RWPE2 (cell line): ENCODE results near the gene GLRA3.

Experiments used
- ATAC-seq: fragments of 200-7000 bp; cut with Tn5 transposase; 3 replicates; pipeline ENCODE4 v1.9.1; 2021; ENCODE audit warnings: low read depth
- DNase-seq: peaks from one replicate; pipeline ENCODE4 v3.0.0-alpha.2; 2020; ENCODE audit warnings: low spot score
- H3K27ac ChIP-seq: fragments of 450-650 bp; 2 replicates; pipeline ENCODE4 v1.5.1; 2017; ENCODE audit warnings: mild to moderate bottlenecking; ENCODE audit not compliant: poor library complexity, severe bottlenecking
- H3K27me3 ChIP-seq: fragments of 250-450 bp; sonication (Bioruptor Pico); 2 replicates; pipeline ENCODE4 v1.5.1; 2021; ENCODE audit warnings: mild to moderate bottlenecking, moderate library complexity; ENCODE audit not compliant: insufficient read depth, poor library complexity, severe bottlenecking
- H3K36me3 ChIP-seq: fragments of 250-450 bp; sonication (Bioruptor Pico); 2 replicates; pipeline ENCODE4 v1.5.1; 2020; ENCODE audit warnings: low read depth, mild to moderate bottlenecking, moderate library complexity
- H3K4me1 ChIP-seq: fragments of 250-450 bp; sonication (Bioruptor Pico); 2 replicates; pipeline ENCODE4 v1.5.1; 2021; ENCODE audit warnings: mild to moderate bottlenecking, moderate library complexity; ENCODE audit not compliant: insufficient read depth, poor library complexity, severe bottlenecking
- H3K4me3 ChIP-seq: fragments of 250-450 bp; sonication (Bioruptor Pico); 2 replicates; pipeline ENCODE4 v1.5.1; 2021; ENCODE audit warnings: mild to moderate bottlenecking, moderate library complexity; ENCODE audit not compliant: severe bottlenecking
- H3K9me3 ChIP-seq: fragments of 250-450 bp; sonication (Bioruptor Pico); 2 replicates; pipeline ENCODE4 v1.5.1; 2021; ENCODE audit warnings: mild to moderate bottlenecking, moderate library complexity; ENCODE audit not compliant: severe bottlenecking
- CTCF ChIP-seq: fragments of 450-650 bp; IDR thresholded peaks from one replicate; pipeline ENCODE4 v1.5.1; 2017; ENCODE audit warnings: mild to moderate bottlenecking, moderate library complexity; ENCODE audit not compliant: poor library complexity, severe bottlenecking

GLRA3 gene

GRCh38 chr4:174713821-174714220, 115.2 kb downstream of the GLRA3 start:
- Histone ChIP-seq H3K36me3 (no peaks in the 10 kb centered on the region), H3K27ac (no peak overlapping the region), H3K27me3 (no peaks in the 10 kb centered on the region), H3K9me3 (no peaks in the 10 kb centered on the region), H3K4me3 (no peak overlapping the region), H3K4me1 (no peaks in the 10 kb centered on the region)
- DNase-seq: no peak
- ATAC-seq: no peak
- TF ChIP-seq CTCF: no peak

GRCh38 chr4:174713181-174713580, 115.9 kb downstream of the GLRA3 start:
- no peak for TF ChIP-seq CTCF
- no peak overlapping the region for H3K27ac ChIP-seq
- H3K27me3 ChIP-seq: no peaks in the 10 kb centered on the region
- H3K9me3 ChIP-seq: no peaks in the 10 kb centered on the region
- ATAC-seq (no peak), DNase-seq (no peak)
- no peaks in the 10 kb centered on the region for H3K4me1 ChIP-seq
- H3K4me3 ChIP-seq: no peak overlapping the region
- H3K36me3 ChIP-seq: no peaks in the 10 kb centered on the region

- no peak for TF ChIP-seq CTCF
- ATAC-seq (no peak), DNase-seq (no peak)
- H3K4me1 ChIP-seq: no peaks in the 10 kb centered on the region
- no peaks in the 10 kb centered on the region for H3K27me3 ChIP-seq
- no peaks in the 10 kb centered on the region for H3K36me3 ChIP-seq
- no peaks in the 10 kb centered on the region for H3K9me3 ChIP-seq
- H3K27ac ChIP-seq: no peak overlapping the region
- H3K4me3 ChIP-seq: no peak overlapping the region
Measured at GRCh38 chr4:174709526-174709925, 119.5 kb downstream of the GLRA3 start.

- ATAC-seq: no peak
- no peaks in the 10 kb centered on the region for H3K36me3 ChIP-seq
- H3K9me3 ChIP-seq: no peaks in the 10 kb centered on the region
- DNase-seq: no peak
- H3K27me3 ChIP-seq: no peaks in the 10 kb centered on the region
- no peak overlapping the region for H3K27ac ChIP-seq
- no peaks in the 10 kb centered on the region for H3K4me1 ChIP-seq
- no peak for TF ChIP-seq CTCF
- no peak overlapping the region for H3K4me3 ChIP-seq
Measured at GRCh38 chr4:174708381-174708780, 120.7 kb downstream of the GLRA3 start.

- Histone ChIP-seq H3K27ac (no peak overlapping the region), H3K36me3 (no peaks in the 10 kb centered on the region), H3K4me1 (no peaks in the 10 kb centered on the region), H3K9me3 (no peaks in the 10 kb centered on the region), H3K27me3 (no peaks in the 10 kb centered on the region), H3K4me3 (no peak overlapping the region)
- no peak for ATAC-seq
- no peak for DNase-seq
- TF ChIP-seq CTCF: no peak
Measured at GRCh38 chr4:174707902-174708301, 121.1 kb downstream of the GLRA3 start.
